Measurements from ENCODE around the gene ACSL3. TPM values are rescaled to one million over a fixed set of nuclear protein-coding genes. Genes with fewer than 3 reads are reported as not detected.
"Not testable (repeated sequence)": the region's sequence is repeated elsewhere in the genome, so short reads cannot be mapped to it uniquely, and the experiment has no call there.

The ACSL3 gene
- polyA plus RNA-seq, 1 donor from 2014 or later = 119 TPM

GRCh38 chr2:222866358-222866960, 5.6 kb downstream of the ACSL3 start:
- Histone ChIP-seq H3K9me2 (ENCODE audit: insufficient read depth, low read length) (no peaks in the 10 kb centered on the region), H3K4me2 (ENCODE audit: low read length) (no peak overlapping the region)

GRCh38 chr2:222868560-222869251, 7.9 kb downstream of the ACSL3 start:
- peaks cover 95% of the 10 kb centered on the region for H3K79me2 ChIP-seq (replicated peaks; ENCODE audit: insufficient read depth, low read length)
- H3K4me2 ChIP-seq (ENCODE audit: low read length); H2AFZ ChIP-seq (ENCODE audit: low read depth, low read length); H3K27ac ChIP-seq (ENCODE audit: low read length); H3K9me2 ChIP-seq (ENCODE audit: insufficient read depth, low read length); H3K36me3 ChIP-seq (ENCODE audit: insufficient read depth, low read length); H3F3A ChIP-seq (ENCODE audit: insufficient read depth, low read length, poor library complexity, severe bottlenecking); H3K4me3 ChIP-seq (ENCODE audit: low read length); H3K9me3 ChIP-seq (ENCODE audit: low read length); H3K27me3 ChIP-seq (ENCODE audit: insufficient read depth, low read depth, low read length); H4K20me1 ChIP-seq (ENCODE audit: insufficient read depth); H3K9ac ChIP-seq (ENCODE audit: low read length): not testable (repeated sequence)

More at GRCh38 chr2:222866358-222866960, 5.6 kb downstream of the ACSL3 start:
- no peaks in the 10 kb centered on the region for H4K20me1 ChIP-seq (ENCODE audit: insufficient read depth)
- H3K79me2 ChIP-seq (replicated peaks; ENCODE audit: insufficient read depth, low read length) = peaks cover 96% of the 10 kb centered on the region
- TF ChIP-seq POLR2AphosphoS5 (IDR thresholded peaks at IDR 0.05) = no peak
- no peak for TF ChIP-seq CTCF (IDR thresholded peaks at IDR 0.05; ENCODE audit: poor library complexity, severe bottlenecking)
- TF ChIP-seq RAD21 (conservative IDR thresholded peaks at IDR 0.05) = no peak
- TF ChIP-seq EZH2 (IDR thresholded peaks at IDR 0.05; ENCODE audit: borderline replicate concordance, insufficient read depth, low read length, poor library complexity, severe bottlenecking) = no peak
- no peak for TF ChIP-seq TAF1 (IDR thresholded peaks at IDR 0.05; ENCODE audit: low read depth)
- TF ChIP-seq EP300 (conservative IDR thresholded peaks at IDR 0.05; ENCODE audit: poor library complexity, severe bottlenecking) = no peak
- no peak for TF ChIP-seq MXI1 (conservative IDR thresholded peaks at IDR 0.05; ENCODE audit: poor library complexity, severe bottlenecking)
- TF ChIP-seq REST (IDR thresholded peaks at IDR 0.05; ENCODE audit: borderline replicate concordance) = no peak
- no peak for TF ChIP-seq SMC3 (conservative IDR thresholded peaks at IDR 0.05; ENCODE audit: poor library complexity)
- H3K27ac ChIP-seq (ENCODE audit: low read length) = no peak overlapping the region
- H3K36me3 ChIP-seq (ENCODE audit: insufficient read depth, low read length) = no peaks in the 10 kb centered on the region
- H3K9ac ChIP-seq (ENCODE audit: low read length) = no peak overlapping the region
- H3F3A ChIP-seq (ENCODE audit: insufficient read depth, low read length, poor library complexity, severe bottlenecking) = no peaks in the 10 kb centered on the region
- H3K4me3 ChIP-seq (ENCODE audit: low read length) = no peak overlapping the region
- no peak overlapping the region for H2AFZ ChIP-seq (ENCODE audit: low read depth, low read length)
- no peaks in the 10 kb centered on the region for H3K27me3 ChIP-seq (ENCODE audit: insufficient read depth, low read depth, low read length)
- no peaks in the 10 kb centered on the region for H3K9me3 ChIP-seq (ENCODE audit: low read length)

Measured in neural cell (in vitro differentiated cells).